ENCODE data around the gene MYF5. TPM values are rescaled to one million over a fixed set of nuclear protein-coding genes. Genes with fewer than 3 reads are reported as not detected.

The MYF5 gene
- polyA plus RNA-seq, 3 donors, result not detected

- Histone ChIP-seq H3K27me3 (ENCODE audit: control insufficient read depth in 2 of 2, insufficient read depth in 2 of 2, low read length in 2 of 2) (no peaks in the 10 kb centered on the region), H3K4me2 (replicated peaks; ENCODE audit: extremely low read depth, low read length, poor library complexity, severe bottlenecking) (no peak overlapping the region), H3K9ac (ENCODE audit: insufficient read depth, low read length, poor library complexity, severe bottlenecking) (no peak overlapping the region), H2AFZ (ENCODE audit: insufficient read depth, low read depth, low read length, poor library complexity, severe bottlenecking) (no peak overlapping the region), H3K79me2 (ENCODE audit: insufficient read depth, low read length) (no peaks in the 10 kb centered on the region), H3K9me3 (replicated peaks in 1 of 2; ENCODE audit: control insufficient read depth in 1 of 2, insufficient read depth in 1 of 2, low read length in 2 of 2) (no peaks in the 10 kb centered on the region), H3K4me3 (replicated peaks in 1 of 3; ENCODE audit: low read depth in 2 of 3, low read length in 3 of 3) (no peak overlapping the region), H3K36me3 (replicated peaks in 1 of 2; ENCODE audit: control insufficient read depth in 1 of 2, insufficient read depth in 2 of 2, low read length in 2 of 2) (no peaks in the 10 kb centered on the region), H3K27ac (ENCODE audit: low read depth in 1 of 2, low read length in 2 of 2) (no peak overlapping the region), H4K20me1 (ENCODE audit: insufficient read depth, low read length) (no peaks in the 10 kb centered on the region), H3K4me1 (ENCODE audit: control insufficient read depth in 1 of 2, insufficient read depth in 2 of 2, low read length in 2 of 2) (no peaks in the 10 kb centered on the region)
- intact Hi-C loops (cut with micrococcal nuclease), result no loop called here
- no peaks in the 10 kb centered on the region for H3K27me3 Mint-ChIP-seq (ENCODE audit: low read depth in 3 of 3)
- no peak overlapping the region for H3K27ac Mint-ChIP-seq
- WGBS (ENCODE audit: insufficient coverage), result no CpG with 5 or more reads among the region's 1 CpG
- H3K9me3 Mint-ChIP-seq, result no peaks in the 10 kb centered on the region
- DNase-seq, result no peak
- no peak overlapping the region for H3K4me3 Mint-ChIP-seq
- TF ChIP-seq CTCF (IDR thresholded peaks at IDR 0.05), result no peak
- H3K4me1 Mint-ChIP-seq, result no peaks in the 10 kb centered on the region
- H3K36me3 Mint-ChIP-seq, result no peaks in the 10 kb centered on the region
Measured at GRCh38 chr12:80692114-80692513, 24.6 kb upstream of the MYF5 start.

GRCh38 chr12:80697270-80697887, 19.3 kb upstream of the MYF5 start:
- H3K9me3 ChIP-seq (replicated peaks in 1 of 2; ENCODE audit: control insufficient read depth in 1 of 2, insufficient read depth in 1 of 2, low read length in 2 of 2), result no peaks in the 10 kb centered on the region
- no peaks in the 10 kb centered on the region for H4K20me1 ChIP-seq (ENCODE audit: insufficient read depth, low read length)
- intact Hi-C loops (cut with micrococcal nuclease), result no loop called here
- H3K79me2 ChIP-seq (ENCODE audit: insufficient read depth, low read length), result no peaks in the 10 kb centered on the region
- Mint-ChIP-seq H3K36me3 (no peaks in the 10 kb centered on the region), H3K9me3 (no peaks in the 10 kb centered on the region), H3K27ac (no peak overlapping the region), H3K27me3 (ENCODE audit: low read depth in 3 of 3) (no peaks in the 10 kb centered on the region), H3K4me1 (no peaks in the 10 kb centered on the region), H3K4me3 (no peak overlapping the region)
- no peak overlapping the region for H3K4me3 ChIP-seq (replicated peaks in 1 of 3; ENCODE audit: low read depth in 2 of 3, low read length in 3 of 3)
- H3K9ac ChIP-seq (ENCODE audit: insufficient read depth, low read length, poor library complexity, severe bottlenecking), result no peak overlapping the region
- H3K4me2 ChIP-seq (replicated peaks; ENCODE audit: extremely low read depth, low read length, poor library complexity, severe bottlenecking), result no peak overlapping the region
- no peak for DNase-seq
- no peaks in the 10 kb centered on the region for H3K27me3 ChIP-seq (ENCODE audit: control insufficient read depth in 2 of 2, insufficient read depth in 2 of 2, low read length in 2 of 2)
- H3K27ac ChIP-seq (ENCODE audit: low read depth in 1 of 2, low read length in 2 of 2), result no peak overlapping the region
- WGBS (ENCODE audit: insufficient coverage), result no CpG with 5 or more reads among the region's 2 CpGs
- TF ChIP-seq CTCF (IDR thresholded peaks at IDR 0.05), result no peak
- no peaks in the 10 kb centered on the region for H3K36me3 ChIP-seq (replicated peaks in 1 of 2; ENCODE audit: control insufficient read depth in 1 of 2, insufficient read depth in 2 of 2, low read length in 2 of 2)
- no peaks in the 10 kb centered on the region for H3K4me1 ChIP-seq (ENCODE audit: control insufficient read depth in 1 of 2, insufficient read depth in 2 of 2, low read length in 2 of 2)
- H2AFZ ChIP-seq (ENCODE audit: insufficient read depth, low read depth, low read length, poor library complexity, severe bottlenecking), result no peak overlapping the region
